Tibial nerve (tissue), 4 donors: ENCODE data around the gene BNC2. TPM values are rescaled to one million over a fixed set of nuclear protein-coding genes. Genes with fewer than 3 reads are reported as not detected.

Source experiments
- DNase-seq, 2 donors: peaks; one replicate each; pipeline ENCODE4 v3.0.0-alpha.2; 2019; ENCODE audit warnings: low spot score in 2 of 2
- H3K27ac ChIP-seq, 4 donors: fragments of 200-600 bp; sonication (generic) in 3 of 4; one replicate each; pipeline ENCODE4 v1.5.1; 2017 to 2019; ENCODE audit warnings: mild to moderate bottlenecking in 1 of 4
- H3K27me3 ChIP-seq, 2 donors: fragments of 200-600 bp; sonication (generic) in 1 of 2; one replicate each; pipeline versions ENCODE4 v1.5.1 to v1.6.0; 2017 to 2019
- H3K36me3 ChIP-seq, 3 donors: fragments of 200-600 bp; sonication (generic); one replicate each; pipeline ENCODE4 v1.5.1; 2018 to 2019
- H3K4me1 ChIP-seq, 4 donors: fragments of 200-600 bp; sonication (generic) in 3 of 4; one replicate each; pipeline ENCODE4 v1.5.1; 2017 to 2019
- H3K4me3 ChIP-seq, 4 donors: fragments of 200-600 bp; sonication (generic) in 3 of 4; one replicate each; pipeline ENCODE4 v1.5.1; 2017 to 2019; ENCODE audit warnings: mild to moderate bottlenecking in 1 of 4, moderate library complexity in 1 of 4
- H3K9me3 ChIP-seq, 4 donors: fragments of 200-600 bp; sonication (generic) in 3 of 4; one replicate each; pipeline ENCODE4 v1.5.1; 2017 to 2019
- CTCF ChIP-seq, 5 experiments: fragments of 200-600 bp in 3 of 5; fragments of 450-650 bp in 2 of 5; sonication (generic) in 3 of 5; IDR thresholded peaks; one replicate each; pipeline ENCODE4 v1.5.1; 2016 to 2019; ENCODE audit warnings: antibody characterized with exemption in 5 of 5, mild to moderate bottlenecking in 3 of 5, moderate library complexity in 2 of 5
- EP300 ChIP-seq, 2 donors: sonication (generic); formaldehyde crosslinking; IDR thresholded peaks; one replicate each; pipeline ENCODE4 v1.6.1; 2017; ENCODE audit warnings: antibody characterized with exemption in 2 of 2, mild to moderate bottlenecking in 1 of 2
- POLR2A ChIP-seq, 2 donors: fragments of 450-650 bp; IDR thresholded peaks; one replicate each; pipeline ENCODE4 v1.6.1; 2017; ENCODE audit warnings: antibody characterized with exemption in 2 of 2, mild to moderate bottlenecking in 2 of 2, moderate library complexity in 2 of 2
- WGBS, 2 donors: methylation state at CpG; one replicate each; pipeline ENCODE4 v1.1.5; 2018; 5-methylcytosine and 5-hydroxymethylcytosine counted together
- total RNA-seq, 4 donors: library from RNA; depleted of rRNA; stranded (reverse); fragments of >200 nt; gene quantifications; one replicate each; pipeline ENCODE4 v1.1.0, GENCODE V29; 2016

Gene BNC2
- total RNA-seq, 4 donors from 2014 or later = 69.9 to 89.6 (median 88.4) TPM

GRCh38 chr9:16461137-16461840 lies 409.2 kb downstream of the BNC2 start:
- Histone ChIP-seq H3K27ac (no peak overlapping the region), H3K4me1 (peaks cover 0 to 19% (median 0%) of the 10 kb centered on the region in 4 donors)
- TF ChIP-seq POLR2A (IDR thresholded peaks at IDR 0.05) = no peak

GRCh38 chr9:16460696-16461095 lies 409.8 kb downstream of the BNC2 start:
- 92 to 94% methylated on average over 6 of the region's 6 CpGs for WGBS, 2 donors
- H3K36me3 ChIP-seq = no peaks in the 10 kb centered on the region
- no peak for DNase-seq
- TF ChIP-seq CTCF (IDR thresholded peaks at IDR 0.05) (no peak), POLR2A (IDR thresholded peaks at IDR 0.05) (no peak), EP300 (IDR thresholded peaks at IDR 0.05) (no peak)
- no peak overlapping the region for H3K27ac ChIP-seq
- H3K9me3 ChIP-seq = no peaks in the 10 kb centered on the region
- no peak overlapping the region for H3K4me3 ChIP-seq
- peaks cover 0 to 19% (median 0%) of the 10 kb centered on the region in 4 donors for H3K4me1 ChIP-seq
- no peaks in the 10 kb centered on the region for H3K27me3 ChIP-seq

More at GRCh38 chr9:16461137-16461840, 409.2 kb downstream of the BNC2 start:
- H3K4me3 ChIP-seq = no peak overlapping the region
- WGBS, 2 donors = 66 to 72% methylated on average over 12 of the region's 12 CpGs
- no peaks in the 10 kb centered on the region for H3K9me3 ChIP-seq
- no peaks in the 10 kb centered on the region for H3K36me3 ChIP-seq
- no peaks in the 10 kb centered on the region for H3K27me3 ChIP-seq
- DNase-seq = no peak

GRCh38 chr9:16459421-16460148 lies 410.9 kb downstream of the BNC2 start:
- TF ChIP-seq EP300 (IDR thresholded peaks at IDR 0.05) (no peak), CTCF (IDR thresholded peaks at IDR 0.05) (no peak), POLR2A (IDR thresholded peaks at IDR 0.05) (no peak)
- WGBS, 2 donors = 67 to 70% methylated on average over 6 of the region's 6 CpGs
- Histone ChIP-seq H3K4me1 (peaks cover 0 to 19% (median 0%) of the 10 kb centered on the region in 4 donors), H3K27ac (no peak overlapping the region), H3K9me3 (no peaks in the 10 kb centered on the region), H3K4me3 (no peak overlapping the region), H3K36me3 (no peaks in the 10 kb centered on the region), H3K27me3 (no peaks in the 10 kb centered on the region)
- DNase-seq = no peak

GRCh38 chr9:16458696-16459420 lies 411.6 kb downstream of the BNC2 start:
- Histone ChIP-seq H3K27me3 (no peaks in the 10 kb centered on the region), H3K36me3 (no peaks in the 10 kb centered on the region), H3K4me1 (peaks cover 0 to 19% (median 0%) of the 10 kb centered on the region in 4 donors), H3K27ac (no peak overlapping the region), H3K9me3 (no peaks in the 10 kb centered on the region), H3K4me3 (no peak overlapping the region)
- DNase-seq = no peak
- TF ChIP-seq POLR2A (IDR thresholded peaks at IDR 0.05) (no peak), EP300 (IDR thresholded peaks at IDR 0.05) (no peak), CTCF (IDR thresholded peaks at IDR 0.05) (no peak)
- 24 to 25% methylated on average over 6 of the region's 6 CpGs for WGBS, 2 donors

GRCh38 chr9:16455842-16456241 lies 414.6 kb downstream of the BNC2 start:
- H3K27me3 ChIP-seq = no peaks in the 10 kb centered on the region
- H3K36me3 ChIP-seq = no peaks in the 10 kb centered on the region
- H3K4me1 ChIP-seq = peaks cover 0 to 13% (median 0%) of the 10 kb centered on the region in 4 donors
- no peaks in the 10 kb centered on the region for H3K9me3 ChIP-seq
- H3K27ac ChIP-seq = no peak overlapping the region
- DNase-seq = no peak
- TF ChIP-seq CTCF (IDR thresholded peaks at IDR 0.05) (no peak), POLR2A (IDR thresholded peaks at IDR 0.05) (no peak), EP300 (IDR thresholded peaks at IDR 0.05) (no peak)
- no peak overlapping the region for H3K4me3 ChIP-seq
